Stimulated activated CD8-positive, alpha-beta memory T cell treated with anti-CD3 and anti-CD28 coated beads, Interleukin-7, amount 100 ng/mL, for 24 hours (primary cell): ENCODE results near the gene CCDC28A.
A peak's percentile ranks its signal among the peaks of the same experiment; 100 is the strongest.
"Not testable (repeated sequence)": the region's sequence is repeated elsewhere in the genome, so short reads cannot be mapped to it uniquely, and the experiment has no call there.

ENCODE experiments used
- DNase-seq: peaks from one replicate; pipeline ENCODE4 v3.0.0-alpha.2; 2020; ENCODE audit warnings: low read depth

Gene CCDC28A

DNA sequence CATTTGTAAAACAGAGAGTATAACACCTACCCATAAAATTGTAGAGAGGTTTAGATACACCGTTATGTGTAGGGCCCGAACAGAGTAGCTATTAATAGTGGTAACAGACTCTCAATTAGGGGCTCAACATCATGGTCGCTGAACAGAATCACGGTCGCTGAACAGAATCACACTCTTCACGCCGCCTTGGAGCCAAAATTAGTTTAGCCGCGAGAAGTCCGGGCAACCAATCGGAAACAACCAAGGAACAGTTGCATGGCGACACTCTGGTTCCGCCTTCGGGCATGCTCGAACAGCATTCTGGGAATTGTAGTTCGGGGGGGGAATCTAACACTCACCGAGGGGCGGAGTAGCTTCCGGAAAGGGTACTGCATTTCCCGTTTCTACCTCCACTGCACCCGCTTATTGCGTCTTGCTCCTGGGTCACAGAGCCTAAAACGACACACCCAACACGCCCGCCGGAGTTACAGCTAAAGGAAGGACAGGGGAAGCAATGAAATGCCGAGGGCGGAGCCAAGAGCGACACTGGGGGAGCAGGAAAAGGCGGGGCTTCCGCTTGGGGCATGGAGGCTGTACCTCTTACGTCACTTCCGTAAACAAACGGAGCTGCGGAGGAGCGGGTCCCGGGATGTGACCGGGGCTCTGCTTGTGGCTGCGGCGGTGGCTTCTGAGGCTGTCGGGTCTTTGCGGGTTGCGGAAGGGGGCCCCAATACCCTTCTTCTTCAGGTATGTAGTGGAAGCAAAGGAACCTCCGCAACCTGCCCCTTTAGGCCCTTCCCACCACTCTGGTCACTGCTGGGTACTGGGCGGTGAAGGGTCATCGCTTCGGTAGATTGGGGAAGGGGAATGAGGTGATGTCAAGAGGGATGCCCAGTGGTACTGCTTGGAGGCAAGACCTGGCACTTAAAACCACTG lies at the start of gene CCDC28A:
TSS of gene CCDC28A (plus strand) at position 593 of the 915 bp plus-strand sequence. CDS start 2,352 bp downstream, outside the sequence.
- peak; percentile 77 for DNase-seq

DNA sequence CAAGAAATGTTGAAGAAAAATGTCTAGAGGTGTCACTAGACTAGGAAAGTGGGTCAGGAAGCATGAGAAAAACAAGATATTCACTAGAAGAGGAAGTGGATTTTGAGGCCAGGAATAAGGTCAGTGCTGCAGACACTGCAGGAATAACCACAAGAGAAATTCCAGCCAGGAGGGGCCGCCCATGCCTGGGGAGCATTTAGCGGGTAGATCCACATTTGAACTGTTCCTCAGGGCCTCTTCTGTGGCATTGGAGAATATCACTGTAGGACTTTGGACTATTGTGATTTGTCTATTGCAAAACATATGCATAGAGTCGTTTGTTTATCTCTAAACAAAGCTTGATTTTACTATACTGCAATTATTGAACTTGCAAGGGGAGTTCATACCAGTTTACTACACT lies 49.6 kb upstream of the CCDC28A start:
- no peak for DNase-seq

GRCh38 chr6:138726066-138726756 lies 47.4 kb upstream of the CCDC28A start:
- DNase-seq = no peak

DNA sequence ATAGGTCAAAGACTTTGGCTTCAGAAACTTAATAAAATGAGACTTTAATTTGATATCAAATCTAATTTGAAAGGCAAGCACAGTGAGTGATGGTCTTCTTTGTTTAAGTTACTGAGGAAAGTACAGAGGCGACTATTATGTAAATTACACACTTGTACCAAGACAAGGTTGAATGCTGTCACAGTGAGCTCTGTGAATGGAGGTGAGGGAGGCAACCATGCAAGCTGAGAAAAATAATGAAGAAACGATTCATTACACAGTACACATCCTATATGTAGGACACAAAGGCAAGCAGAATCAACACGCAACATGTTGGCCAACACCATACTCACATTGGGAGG lies 46.8 kb upstream of the CCDC28A start:
- DNase-seq = no peak

DNA sequence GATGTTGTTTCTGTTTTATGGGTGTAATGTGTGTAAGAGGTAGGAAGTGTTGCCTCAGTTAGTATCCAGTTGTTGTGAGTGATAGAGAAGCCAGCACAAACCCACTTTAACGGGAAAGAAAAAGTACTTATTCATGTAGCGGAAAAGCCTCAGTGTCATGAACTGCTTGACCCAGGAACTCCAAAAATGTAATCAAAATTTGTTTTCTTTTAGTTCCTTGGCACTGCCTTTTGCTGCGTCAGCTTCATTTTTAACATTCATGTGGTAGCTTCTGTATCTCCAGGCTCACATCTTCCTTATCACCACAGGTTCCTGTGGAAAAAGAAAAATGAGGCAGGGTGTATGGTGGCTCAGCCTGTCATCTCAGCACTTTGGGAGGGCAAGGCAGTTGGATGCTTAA lies 46.4 kb upstream of the CCDC28A start:
- no peak for DNase-seq

DNA sequence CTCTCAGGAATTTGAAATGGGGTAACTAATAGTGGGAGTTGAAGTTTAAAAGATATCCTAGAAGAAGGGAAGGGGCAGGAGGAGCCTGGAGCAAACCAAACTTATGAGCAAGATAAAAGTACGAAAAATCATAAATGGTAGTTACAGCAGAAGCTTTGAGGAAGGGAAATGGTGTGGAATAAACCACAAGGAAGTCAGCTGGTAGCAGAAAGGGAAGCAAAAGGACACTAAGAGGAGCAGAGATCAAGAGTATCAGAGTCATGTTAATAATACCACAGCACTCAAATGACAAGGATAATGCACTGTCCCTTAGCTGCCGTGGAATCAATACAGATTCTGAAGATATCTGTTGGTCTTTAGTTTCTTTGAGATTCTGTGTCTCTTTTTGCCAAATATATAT lies 44.9 kb upstream of the CCDC28A start:
- DNase-seq = no peak

GRCh38 chr6:138730037-138730436 lies 43.5 kb upstream of the CCDC28A start:
- DNase-seq = not testable (repeated sequence)

- no peak for DNase-seq
These were observed 39.0 kb upstream of the CCDC28A start for GRCh38 chr6:138734585-138734984.

DNA sequence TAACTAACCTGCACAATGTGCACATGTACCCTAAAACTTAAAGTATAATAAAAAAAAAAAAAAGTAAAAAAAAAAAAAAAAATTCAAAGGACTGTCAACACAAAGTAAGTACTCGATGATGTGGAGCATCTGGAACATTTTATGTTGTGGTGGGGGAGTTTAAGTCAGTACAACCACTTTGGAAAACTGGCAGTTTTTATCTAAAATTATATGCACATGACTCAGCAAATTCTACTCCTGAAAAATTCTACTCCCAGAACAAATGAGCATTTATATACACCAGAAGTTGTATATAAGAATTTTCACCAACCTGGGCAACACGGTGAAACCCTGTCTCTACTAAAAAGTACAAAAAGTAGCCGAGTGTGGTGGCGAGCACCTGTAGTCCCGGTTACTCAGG lies 36.9 kb upstream of the CCDC28A start:
- DNase-seq = no peak

DNA sequence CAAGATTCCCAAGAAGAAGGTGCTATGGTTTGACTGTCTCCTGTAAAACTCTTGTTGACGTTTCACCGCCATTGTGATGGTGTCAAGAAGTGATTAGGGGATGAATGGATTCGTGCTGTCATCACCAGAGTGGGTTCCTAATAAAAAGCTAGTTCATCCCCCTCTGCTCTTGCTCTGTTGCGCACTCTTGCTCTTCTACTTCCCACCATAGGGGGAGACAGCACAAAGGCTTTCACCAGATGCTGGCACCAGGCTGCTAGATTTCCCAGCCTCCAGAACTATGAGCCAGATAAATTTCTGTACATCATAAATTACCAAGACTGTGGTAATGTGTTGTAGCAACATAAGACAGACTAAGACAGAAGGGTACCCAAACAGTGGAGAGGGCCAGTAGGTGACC lies 21.6 kb upstream of the CCDC28A start:
- no peak for DNase-seq

DNA sequence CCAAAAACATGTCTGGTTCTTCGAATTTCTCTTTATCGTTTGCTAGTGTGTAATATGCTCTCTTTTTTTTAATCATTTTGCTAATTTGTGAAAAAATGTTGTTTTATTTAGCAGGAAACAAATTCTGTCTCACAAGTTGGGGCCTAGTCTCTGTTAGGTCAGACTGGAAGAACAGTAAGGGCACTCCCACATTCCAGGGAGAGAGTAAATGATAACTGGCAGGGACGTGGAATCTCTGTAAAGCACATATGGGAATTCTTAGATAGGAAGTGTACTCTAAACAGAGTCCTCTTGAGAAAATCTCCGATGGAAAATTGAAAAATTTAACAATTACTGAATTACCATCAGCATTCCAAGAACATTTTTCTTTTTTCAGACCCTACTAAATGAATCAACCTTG lies 16.4 kb upstream of the CCDC28A start:
- DNase-seq = no peak

GRCh38 chr6:138765896-138766655 lies 7.5 kb upstream of the CCDC28A start:
- DNase-seq = no peak

DNA sequence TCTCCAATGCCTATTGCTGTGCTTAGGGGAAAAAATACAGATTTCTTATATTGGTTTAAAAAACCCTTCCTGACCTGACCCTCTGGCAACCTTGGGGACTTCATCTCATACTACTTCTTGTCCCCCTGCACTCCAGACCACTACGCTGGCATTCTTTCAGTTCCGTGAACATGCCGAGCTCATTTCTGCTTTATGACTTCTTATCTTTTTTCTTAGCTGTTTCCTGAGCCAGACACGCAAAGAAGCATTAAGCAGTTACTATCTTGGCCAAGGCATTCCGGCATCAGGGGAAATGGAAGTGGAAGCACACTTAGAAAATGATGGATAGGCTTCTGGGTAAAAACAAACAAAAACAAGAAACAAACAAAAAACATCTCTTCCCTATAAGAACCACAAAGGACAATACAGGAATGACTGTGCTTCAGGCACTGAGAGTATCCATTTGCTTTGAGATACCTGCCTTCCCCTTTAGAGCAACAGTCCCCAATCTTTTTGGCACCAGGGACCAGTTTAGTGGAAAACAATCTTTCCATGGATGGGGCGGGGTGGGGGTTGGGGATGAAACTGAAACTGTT lies 4.4 kb upstream of the CCDC28A start:
- DNase-seq = no peak

- no peak for DNase-seq
These were observed 883 bp upstream of the CCDC28A start for GRCh38 chr6:138772596-138773176.

DNA sequence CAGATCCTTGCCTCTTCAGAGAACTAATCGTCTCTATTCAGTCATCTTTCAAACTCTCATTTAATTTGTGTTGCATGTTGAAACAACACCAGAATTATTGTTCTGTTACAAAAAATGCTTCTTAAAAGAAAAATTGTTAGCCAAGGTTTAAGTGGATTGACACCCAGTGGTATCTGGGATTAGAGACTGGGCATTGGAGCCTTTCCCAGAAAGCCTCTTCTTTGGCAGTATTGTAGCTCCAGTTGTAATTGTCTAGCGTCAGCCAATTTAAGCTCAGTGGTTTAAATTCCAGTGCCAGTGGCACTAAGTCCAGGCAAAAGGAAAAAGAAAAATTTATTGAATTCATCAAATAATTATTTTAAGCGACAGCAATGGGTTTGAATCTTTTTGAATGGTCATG lies 801 bp downstream of the CCDC28A start:
- no peak for DNase-seq

DNA sequence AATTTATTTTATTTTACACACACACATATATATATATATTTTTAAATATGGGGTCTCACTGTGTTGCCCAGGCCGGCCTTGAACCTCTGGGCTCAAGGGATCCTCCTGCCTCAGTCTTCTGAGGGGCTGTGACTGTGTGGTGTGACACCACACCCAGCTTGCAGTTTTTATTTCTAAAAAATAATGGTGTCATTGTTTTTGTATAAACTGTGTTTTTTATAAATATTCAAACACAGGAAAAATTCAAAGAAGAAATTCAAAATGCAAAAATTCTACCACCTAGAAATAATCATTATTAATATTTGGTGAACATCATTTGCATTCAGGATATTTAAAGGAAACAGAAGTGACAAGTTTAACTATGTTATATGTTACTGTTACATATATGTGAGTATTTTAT lies 3.1 kb downstream of the CCDC28A start:
- DNase-seq = no peak

DNA sequence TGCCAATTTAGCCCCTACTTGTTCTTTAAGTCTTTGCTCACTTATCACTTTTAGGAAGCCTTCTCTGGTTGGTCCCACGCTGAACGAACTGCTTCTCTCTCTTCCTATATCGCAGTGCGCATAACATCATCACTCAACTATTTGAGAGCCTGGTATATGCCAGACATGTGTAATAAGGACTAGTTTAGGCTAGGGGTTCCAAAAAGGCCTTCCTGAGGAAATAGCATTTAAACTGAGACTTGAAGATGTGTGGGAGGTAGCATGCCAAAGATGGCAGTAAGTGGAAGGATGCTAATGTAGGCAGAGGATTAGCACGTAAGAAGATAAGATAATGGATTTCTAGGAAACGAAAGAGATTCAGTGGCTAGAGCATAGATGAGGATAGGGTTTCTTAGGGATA lies 4.8 kb downstream of the CCDC28A start:
- DNase-seq = no peak

- no peak for DNase-seq
These were observed 8.7 kb downstream of the CCDC28A start for GRCh38 chr6:138782243-138782642.

DNA sequence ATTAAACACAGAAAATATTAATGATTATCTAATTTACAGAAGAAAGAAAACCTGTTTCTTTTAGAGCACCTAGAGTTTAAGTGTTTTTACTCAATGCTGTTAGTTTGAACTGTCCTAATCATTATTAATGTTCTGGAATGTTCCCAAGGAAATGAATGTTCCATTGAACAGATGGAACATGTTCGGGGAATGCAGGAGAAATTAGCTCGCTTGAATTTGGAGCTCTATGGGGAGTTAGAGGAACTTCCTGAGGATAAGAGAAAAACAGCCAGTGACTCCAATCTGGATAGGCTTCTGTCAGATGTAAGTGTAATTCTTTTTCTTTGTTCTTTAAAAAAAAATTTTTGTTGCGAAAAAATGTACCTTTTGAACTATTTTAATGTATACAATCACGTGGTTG lies 11.5 kb downstream of the CCDC28A start:
- no peak for DNase-seq

GRCh38 chr6:138785980-138786379 lies 12.4 kb downstream of the CCDC28A start:
- DNase-seq = no peak

DNA sequence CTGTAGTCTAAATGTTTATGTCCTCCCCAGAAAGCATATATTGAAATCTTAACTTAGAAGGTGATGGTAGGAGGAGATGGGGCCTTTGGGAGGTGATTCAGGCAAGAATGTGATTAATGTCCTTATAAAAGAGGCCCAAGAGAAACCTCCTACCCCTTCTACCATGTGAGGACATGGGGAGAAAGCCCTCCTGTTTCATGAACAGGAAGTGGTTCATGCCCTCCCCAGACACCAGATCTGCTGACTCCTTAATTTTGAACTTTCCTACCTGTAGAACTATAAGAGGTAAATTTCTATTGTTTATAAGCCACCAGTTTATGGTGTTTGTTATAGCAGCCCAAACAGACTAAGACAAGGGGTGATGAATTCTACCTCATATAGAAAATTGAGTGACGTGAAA lies 13.6 kb downstream of the CCDC28A start:
- no peak for DNase-seq
